Ovary (tissue), 3 donors: ENCODE measurements around the gene NLN.

ENCODE experiments used
- CTCF ChIP-seq, 3 donors: fragments of 450-650 bp in 2 of 3; fragments of 200-600 bp in 1 of 3; IDR thresholded peaks; one replicate each; pipeline versions ENCODE4 v1.5.1 to v1.8.0; 2016 to 2022; ENCODE audit warnings: antibody characterized with exemption in 3 of 3, mild to moderate bottlenecking in 1 of 3
- EP300 ChIP-seq: sonication (generic); formaldehyde crosslinking; IDR thresholded peaks from one replicate; pipeline ENCODE4 v1.6.1; 2017; ENCODE audit warnings: antibody characterized with exemption
- POLR2A ChIP-seq: fragments of 450-650 bp; IDR thresholded peaks from one replicate; pipeline ENCODE4 v1.6.1; 2017; ENCODE audit warnings: antibody characterized with exemption, mild to moderate bottlenecking, moderate library complexity
- donor health status: DM: no; HTN: no; CAD: no.

DNA sequence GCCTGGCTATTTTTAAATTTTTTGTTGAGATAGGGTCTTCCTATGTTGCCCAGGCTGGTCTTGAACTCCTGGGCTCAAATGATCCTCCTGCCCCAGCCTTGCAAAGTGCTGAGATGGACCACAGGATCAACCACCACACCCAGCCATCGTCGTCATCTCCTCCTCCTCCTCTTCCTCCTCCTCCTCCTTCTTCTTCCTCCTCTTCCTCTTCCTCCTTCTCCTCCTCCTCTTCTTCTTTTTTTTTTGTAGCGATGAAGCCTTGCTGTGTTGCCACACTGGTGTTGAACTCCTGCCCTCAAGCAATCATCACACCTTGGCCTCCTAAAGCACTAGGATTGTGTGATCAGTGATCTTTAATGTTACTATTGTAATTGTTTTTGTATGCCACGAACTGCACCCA lies 155.0 kb downstream of the NLN start:
- TF ChIP-seq POLR2A (no peak), CTCF (IDR thresholded peaks at IDR 0.05) (no peak), EP300 (no peak)
